Urothelium cell line (cell line): ENCODE measurements around the gene HOXD3.

ENCODE experiments used
- DNase-seq: peaks from one replicate; pipeline ENCODE4 v3.0.0; 2011; ENCODE audit warnings: low spot score, mixed read lengths
- FAIRE-seq: peaks from 2 replicates; lab custom pipeline; 2011; peaks lifted over from hg19 to GRCh38; lab: Jason Lieb, UNC

The HOXD3 gene

DNA sequence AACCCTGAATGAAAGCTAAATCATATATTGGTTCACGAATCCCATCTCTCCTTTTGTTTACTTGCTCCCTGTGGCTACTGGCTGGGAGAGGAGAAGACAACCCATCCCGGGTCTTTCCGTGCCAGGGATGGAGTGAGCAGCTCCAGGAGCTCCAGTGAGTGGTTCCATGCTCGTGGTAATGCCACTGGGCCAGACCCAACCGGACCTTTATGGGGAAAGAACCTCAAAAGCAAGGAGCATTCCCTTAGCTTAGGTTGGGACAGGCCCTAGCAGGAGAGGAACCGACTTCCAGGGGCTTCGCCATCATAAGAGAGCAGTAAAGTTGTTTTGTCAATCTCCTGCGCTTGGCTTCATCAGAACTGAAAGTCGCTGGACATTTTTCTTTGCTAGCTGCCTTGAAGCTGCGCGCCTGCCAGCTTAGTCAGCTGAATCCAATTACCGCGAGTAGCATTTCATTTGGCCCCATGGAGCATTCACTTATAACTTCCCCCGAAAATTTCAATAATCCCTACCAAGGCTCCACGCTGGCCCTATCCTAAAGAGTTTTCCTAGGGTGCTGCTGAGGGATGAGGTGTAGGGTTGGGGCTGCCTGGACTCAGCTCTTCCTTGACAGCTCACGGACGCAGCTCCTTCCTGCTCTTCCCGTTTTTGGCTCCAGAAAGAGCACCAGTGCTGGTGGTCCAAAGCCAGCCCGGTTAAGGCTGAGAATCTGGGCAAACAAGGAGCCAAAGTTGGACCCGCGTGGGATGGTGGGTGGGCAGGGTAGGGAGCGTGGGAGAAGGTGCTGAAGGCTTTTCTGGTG, 4.9 kb downstream of the HOXD3 start:
- DNase-seq (no peak), FAIRE-seq (no peak)

GRCh38 chr2:176162911-176163671, 6.0 kb downstream of the HOXD3 start:
- FAIRE-seq (no peak), DNase-seq (no peak)

- DNase-seq (no peak), FAIRE-seq (no peak)
Observed at GRCh38 chr2:176163672-176164056, 6.6 kb downstream of the HOXD3 start.

GRCh38 chr2:176164201-176164600, 7.1 kb downstream of the HOXD3 start:
- no peak for FAIRE-seq
- no peak for DNase-seq

DNA sequence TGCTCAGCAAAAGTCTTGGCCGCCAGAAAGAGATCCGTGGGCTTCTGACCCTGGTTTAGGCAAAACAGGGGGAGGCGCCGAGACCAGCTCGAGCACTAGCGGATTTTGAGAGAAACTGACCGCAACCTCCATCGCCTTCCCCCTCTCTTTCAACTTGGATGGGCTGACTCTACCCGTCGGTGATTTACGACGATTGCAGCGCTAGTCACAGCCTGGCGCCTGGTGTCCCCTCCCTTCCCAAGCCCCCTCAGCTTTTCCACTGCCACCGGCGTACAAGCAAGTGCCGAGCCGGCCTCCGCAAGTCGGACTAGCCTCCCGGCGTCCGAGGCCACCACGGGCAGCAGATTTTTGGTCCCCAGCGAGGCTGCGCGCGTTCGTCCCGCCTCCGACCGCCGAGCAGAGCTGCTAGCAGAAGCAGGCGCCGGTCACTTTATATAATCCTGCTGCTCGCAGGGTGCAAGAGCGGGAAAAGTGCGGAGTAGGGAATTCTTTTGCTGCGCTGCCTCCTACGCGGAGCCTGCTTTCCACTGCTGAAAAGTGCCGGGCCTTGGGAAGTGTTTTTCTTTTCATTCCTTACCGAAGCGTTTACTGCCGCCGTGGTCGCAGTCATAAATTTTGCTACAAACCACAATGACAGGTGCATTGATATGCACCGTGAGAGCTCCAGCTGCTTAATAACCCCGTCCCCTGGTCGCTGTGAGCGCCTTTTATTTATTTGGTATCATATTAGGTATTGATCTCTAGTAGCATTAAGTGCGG, 7.7 kb downstream of the HOXD3 start:
- DNase-seq = no peak
- no peak for FAIRE-seq

GRCh38 chr2:176165370-176166050, 8.4 kb downstream of the HOXD3 start:
- DNase-seq = no peak
- no peak for FAIRE-seq

DNA sequence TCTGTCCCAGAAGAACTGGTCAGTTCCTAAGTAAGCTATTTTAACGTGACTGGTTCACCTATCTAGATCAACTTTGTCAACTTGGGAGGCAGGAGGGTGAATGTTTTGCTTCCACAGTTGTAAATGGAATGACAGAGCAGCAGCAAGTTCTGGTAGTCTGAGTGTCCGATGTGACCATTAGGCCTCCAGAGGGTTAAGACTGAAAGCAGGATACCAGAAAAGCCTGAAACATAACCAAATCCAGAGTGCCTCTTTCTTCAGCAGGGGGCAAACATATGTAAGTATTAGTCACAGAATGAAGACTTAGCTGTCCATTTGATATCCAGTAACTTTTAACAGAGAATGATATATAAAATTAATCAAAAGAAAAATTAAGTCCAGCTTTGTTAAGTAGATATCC, 9.2 kb downstream of the HOXD3 start:
- FAIRE-seq (no peak), DNase-seq (no peak)

- FAIRE-seq = no peak
- no peak for DNase-seq
Observed at GRCh38 chr2:176167398-176167797, 10.3 kb downstream of the HOXD3 start.

- FAIRE-seq = no peak
- DNase-seq = no peak
Observed at GRCh38 chr2:176169181-176169580, 12.1 kb downstream of the HOXD3 start.

GRCh38 chr2:176169711-176170110, 12.6 kb downstream of the HOXD3 start:
- FAIRE-seq (no peak), DNase-seq (no peak)

- DNase-seq = no peak
- FAIRE-seq = no peak
Observed at GRCh38 chr2:176170602-176171305, 13.6 kb downstream of the HOXD3 start.

DNA sequence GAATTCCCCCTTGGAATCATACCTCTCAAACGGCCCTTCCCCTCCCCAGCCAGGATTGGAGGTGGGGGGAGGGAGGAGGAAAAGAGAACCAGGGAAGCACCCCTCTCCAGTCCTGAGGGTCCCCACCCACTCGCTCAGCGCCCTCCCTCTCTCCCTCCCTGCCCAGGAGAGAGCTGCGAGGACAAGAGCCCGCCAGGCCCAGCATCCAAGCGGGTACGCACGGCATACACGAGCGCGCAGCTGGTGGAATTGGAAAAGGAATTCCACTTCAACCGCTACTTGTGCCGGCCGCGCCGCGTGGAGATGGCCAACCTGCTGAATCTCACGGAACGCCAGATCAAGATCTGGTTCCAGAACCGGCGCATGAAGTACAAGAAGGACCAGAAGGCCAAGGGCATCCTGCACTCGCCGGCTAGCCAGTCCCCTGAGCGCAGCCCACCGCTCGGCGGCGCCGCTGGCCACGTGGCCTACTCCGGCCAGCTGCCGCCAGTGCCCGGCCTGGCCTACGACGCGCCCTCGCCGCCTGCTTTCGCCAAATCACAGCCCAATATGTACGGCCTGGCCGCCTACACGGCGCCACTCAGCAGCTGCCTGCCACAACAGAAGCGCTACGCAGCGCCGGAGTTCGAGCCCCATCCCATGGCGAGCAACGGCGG, 14.4 kb downstream of the HOXD3 start:
- no peak for FAIRE-seq
- no peak for DNase-seq

DNA sequence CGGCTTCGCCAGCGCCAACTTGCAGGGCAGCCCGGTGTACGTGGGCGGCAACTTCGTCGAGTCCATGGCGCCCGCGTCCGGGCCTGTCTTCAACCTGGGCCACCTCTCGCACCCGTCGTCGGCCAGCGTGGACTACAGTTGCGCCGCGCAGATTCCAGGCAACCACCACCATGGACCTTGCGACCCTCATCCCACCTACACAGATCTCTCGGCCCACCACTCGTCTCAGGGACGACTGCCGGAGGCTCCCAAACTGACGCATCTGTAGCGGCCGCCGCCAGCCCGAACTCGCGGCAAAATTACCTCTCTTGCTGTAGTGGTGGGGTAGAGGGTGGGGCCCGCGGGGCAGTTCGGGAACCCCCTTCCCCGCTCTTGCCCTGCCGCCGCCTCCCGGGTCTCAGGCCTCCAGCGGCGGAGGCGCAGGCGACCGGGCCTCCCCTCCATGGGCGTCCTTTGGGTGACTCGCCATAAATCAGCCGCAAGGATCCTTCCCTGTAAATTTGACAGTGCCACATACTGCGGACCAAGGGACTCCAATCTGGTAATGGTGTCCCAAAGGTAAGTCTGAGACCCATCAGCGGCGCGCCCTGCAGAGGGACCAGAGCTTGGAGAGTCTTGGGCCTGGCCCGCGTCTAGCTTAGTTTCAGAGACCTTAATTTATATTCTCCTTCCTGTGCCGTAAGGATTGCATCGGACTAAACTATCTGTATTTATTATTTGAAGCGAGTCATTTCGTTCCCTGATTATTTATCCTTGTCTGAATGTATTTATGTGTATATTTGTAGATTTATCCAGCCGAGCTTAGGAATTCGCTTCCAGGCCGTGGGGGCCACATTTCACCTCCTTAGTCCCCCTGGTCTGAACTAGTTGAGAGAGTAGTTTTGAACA, 15.1 kb downstream of the HOXD3 start:
- no peak for FAIRE-seq
- DNase-seq = no peak

DNA sequence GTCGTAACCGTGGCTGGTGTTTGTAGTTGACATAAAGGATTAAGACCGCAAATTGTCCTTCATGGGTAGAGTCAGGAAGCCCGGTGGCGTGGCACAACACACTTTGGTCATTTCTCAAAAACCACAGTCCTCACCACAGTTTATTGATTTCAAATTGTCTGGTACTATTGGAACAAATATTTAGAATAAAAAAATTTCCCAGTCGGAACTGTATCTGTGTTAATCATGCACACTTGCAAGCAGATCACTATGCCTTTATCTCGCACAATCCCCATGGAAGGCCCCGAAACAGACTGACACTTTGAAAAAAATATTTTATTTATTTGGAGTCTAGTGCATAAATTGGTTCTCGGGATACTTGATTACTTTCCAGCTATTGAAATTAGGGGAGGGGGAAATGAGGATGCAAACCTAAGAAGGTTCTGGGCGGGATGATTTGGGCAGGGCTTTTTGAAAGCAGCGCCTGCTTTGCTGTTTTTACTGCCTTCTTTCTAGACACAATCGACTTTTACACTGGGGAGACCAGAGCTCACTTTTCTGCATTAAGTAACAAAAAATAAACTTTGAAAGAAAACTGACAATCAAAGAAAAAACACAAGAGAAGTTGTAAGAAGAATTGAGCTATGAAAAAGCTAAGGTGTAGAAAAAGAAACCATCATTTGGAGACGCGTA, 15.9 kb downstream of the HOXD3 start:
- DNase-seq (no peak), FAIRE-seq (no peak)

DNA sequence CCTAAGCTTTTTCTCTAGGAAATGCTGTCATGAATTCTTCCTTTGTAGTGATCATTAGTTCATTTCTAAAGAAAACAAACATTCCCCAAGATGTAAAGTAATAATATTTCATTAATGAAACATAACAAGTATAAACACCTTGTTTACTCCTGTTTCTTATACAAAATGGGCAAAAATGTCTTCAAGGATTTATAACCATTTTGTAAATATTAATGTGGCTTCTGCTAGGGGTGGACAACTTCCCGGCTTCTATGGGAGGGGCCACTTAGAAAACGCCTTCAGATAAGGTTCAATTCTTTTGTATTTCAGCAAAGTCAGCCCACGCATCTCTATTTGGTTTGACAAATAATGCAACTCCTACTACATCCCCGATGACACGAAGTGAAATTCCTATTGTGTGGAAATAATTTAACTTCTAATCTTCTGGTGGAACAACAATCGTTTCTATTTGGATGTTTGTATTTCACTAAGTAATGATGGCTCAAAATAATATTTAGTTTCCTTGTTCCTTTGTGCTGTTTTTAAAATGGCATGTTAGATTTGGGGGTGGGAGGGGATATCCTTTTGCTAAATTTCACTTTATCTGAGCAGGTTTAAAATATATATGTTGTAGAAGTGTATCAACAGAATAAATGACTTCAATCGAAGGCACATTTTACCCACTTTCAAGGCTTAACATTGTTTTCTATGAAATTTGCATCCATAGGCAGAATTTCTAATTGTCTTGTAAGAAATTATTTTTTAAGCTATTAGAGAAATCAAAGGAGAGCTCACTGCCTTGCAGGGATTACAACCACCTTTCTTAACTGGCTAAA, 16.7 kb downstream of the HOXD3 start:
- DNase-seq = no peak
- FAIRE-seq = no peak

DNA sequence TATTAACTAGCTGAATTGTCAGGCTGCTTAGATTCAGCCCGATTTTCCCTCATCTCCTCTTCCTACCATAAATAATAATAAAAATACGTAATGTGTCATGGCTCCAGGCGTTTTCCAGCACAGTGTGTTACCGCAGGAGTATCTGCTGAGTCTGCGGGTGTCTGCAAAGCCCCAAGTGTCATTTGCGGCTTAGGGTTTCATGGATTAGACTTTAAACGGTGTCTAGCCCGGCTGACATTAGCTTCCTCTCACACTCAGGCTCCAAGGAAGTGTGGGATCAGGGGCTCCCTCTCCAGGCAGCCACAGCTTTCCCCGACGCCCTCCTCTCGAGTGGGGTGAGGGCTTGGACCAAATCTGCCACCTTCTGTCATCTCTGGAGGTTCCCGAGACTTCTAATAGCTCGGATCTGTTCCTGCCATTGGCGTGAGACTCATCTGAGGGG, 17.3 kb downstream of the HOXD3 start:
- no peak for FAIRE-seq
- no peak for DNase-seq
